HL-60 (cell line): Measurements from ENCODE around the gene MRPS14.

Source experiments
- DNase-seq, 2 experiments: peaks; one replicate each; pipeline ENCODE4 v3.0.0-alpha.2; 2010 to 2020; ENCODE audit warnings: low read depth in 1 of 2, low spot score in 1 of 2
- H3K27ac ChIP-seq: fragments of 250-450 bp; sonication (Bioruptor Pico); replicated peaks from 2 replicates; pipeline ENCODE4 v1.5.1; 2020; ENCODE audit warnings: mild to moderate bottlenecking, moderate library complexity
- H3K27me3 ChIP-seq: fragments of 250-450 bp; sonication (Bioruptor Pico); 2 replicates; pipeline ENCODE4 v1.5.1; 2021; ENCODE audit warnings: mild to moderate bottlenecking, moderate library complexity; ENCODE audit not compliant: insufficient read depth, poor library complexity, severe bottlenecking
- H3K4me3 ChIP-seq: replicated peaks from 2 replicates; pipeline ENCODE4 v1.5.1; 2011; ENCODE audit warnings: mild to moderate bottlenecking, control low read depth, low read length; ENCODE audit not compliant: insufficient read depth
- GABPA ChIP-seq: IDR thresholded peaks from 2 replicates; pipeline ENCODE4 v1.6.1; 2012; ENCODE audit warnings: low read depth
- POLR2AphosphoS5 ChIP-seq: IDR thresholded peaks from 2 replicates; pipeline ENCODE4 v1.6.1; 2012; ENCODE audit warnings: low read depth
- SPI1 ChIP-seq: IDR thresholded peaks from 2 replicates; pipeline ENCODE4 v1.6.1; 2012; ENCODE audit warnings: low read depth, mild to moderate bottlenecking, borderline replicate concordance
- TF ChIP-seq, protein P1 (sequence below): IDR thresholded peaks from one replicate; pipeline ENCODE4 v1.5.1; 2011; ENCODE audit warnings: low read length, control low read depth, inconsistent platforms; ENCODE audit not compliant: insufficient read depth
- TF ChIP-seq, protein P2 (sequence below): IDR thresholded peaks from 2 replicates; pipeline ENCODE4 v1.6.1; 2012; ENCODE audit warnings: low read depth; ENCODE audit not compliant: insufficient replicate concordance

The MRPS14 gene

DNA sequence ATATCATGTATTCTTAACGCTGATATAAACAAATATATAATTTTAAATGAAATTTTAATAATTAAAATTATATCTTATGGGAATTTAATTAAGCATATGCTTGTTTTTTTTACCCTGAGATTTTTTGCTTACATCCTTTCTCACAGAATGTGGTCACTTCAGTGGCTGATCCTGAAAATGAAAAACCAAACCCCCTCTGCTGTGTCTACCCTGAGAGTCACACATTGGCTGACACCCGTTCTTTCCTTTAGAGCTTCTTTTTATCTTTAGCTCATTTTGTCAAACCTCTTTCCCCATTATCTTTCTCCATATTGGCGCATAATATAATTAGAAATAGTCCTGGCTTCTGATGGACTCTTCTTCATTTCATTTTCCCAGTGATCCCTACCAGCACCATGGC is 34.2 kb downstream of the MRPS14 start:
- TF ChIP-seq, protein P1, sequence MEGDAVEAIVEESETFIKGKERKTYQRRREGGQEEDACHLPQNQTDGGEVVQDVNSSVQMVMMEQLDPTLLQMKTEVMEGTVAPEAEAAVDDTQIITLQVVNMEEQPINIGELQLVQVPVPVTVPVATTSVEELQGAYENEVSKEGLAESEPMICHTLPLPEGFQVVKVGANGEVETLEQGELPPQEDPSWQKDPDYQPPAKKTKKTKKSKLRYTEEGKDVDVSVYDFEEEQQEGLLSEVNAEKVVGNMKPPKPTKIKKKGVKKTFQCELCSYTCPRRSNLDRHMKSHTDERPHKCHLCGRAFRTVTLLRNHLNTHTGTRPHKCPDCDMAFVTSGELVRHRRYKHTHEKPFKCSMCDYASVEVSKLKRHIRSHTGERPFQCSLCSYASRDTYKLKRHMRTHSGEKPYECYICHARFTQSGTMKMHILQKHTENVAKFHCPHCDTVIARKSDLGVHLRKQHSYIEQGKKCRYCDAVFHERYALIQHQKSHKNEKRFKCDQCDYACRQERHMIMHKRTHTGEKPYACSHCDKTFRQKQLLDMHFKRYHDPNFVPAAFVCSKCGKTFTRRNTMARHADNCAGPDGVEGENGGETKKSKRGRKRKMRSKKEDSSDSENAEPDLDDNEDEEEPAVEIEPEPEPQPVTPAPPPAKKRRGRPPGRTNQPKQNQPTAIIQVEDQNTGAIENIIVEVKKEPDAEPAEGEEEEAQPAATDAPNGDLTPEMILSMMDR, result no peak
- TF ChIP-seq, protein P2, sequence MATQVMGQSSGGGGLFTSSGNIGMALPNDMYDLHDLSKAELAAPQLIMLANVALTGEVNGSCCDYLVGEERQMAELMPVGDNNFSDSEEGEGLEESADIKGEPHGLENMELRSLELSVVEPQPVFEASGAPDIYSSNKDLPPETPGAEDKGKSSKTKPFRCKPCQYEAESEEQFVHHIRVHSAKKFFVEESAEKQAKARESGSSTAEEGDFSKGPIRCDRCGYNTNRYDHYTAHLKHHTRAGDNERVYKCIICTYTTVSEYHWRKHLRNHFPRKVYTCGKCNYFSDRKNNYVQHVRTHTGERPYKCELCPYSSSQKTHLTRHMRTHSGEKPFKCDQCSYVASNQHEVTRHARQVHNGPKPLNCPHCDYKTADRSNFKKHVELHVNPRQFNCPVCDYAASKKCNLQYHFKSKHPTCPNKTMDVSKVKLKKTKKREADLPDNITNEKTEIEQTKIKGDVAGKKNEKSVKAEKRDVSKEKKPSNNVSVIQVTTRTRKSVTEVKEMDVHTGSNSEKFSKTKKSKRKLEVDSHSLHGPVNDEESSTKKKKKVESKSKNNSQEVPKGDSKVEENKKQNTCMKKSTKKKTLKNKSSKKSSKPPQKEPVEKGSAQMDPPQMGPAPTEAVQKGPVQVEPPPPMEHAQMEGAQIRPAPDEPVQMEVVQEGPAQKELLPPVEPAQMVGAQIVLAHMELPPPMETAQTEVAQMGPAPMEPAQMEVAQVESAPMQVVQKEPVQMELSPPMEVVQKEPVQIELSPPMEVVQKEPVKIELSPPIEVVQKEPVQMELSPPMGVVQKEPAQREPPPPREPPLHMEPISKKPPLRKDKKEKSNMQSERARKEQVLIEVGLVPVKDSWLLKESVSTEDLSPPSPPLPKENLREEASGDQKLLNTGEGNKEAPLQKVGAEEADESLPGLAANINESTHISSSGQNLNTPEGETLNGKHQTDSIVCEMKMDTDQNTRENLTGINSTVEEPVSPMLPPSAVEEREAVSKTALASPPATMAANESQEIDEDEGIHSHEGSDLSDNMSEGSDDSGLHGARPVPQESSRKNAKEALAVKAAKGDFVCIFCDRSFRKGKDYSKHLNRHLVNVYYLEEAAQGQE, result no peak
- no peak for TF ChIP-seq GABPA
- no peaks in the 10 kb centered on the region for H3K27me3 ChIP-seq
- no peak overlapping the region for H3K4me3 ChIP-seq
- H3K27ac ChIP-seq, result no peak overlapping the region
- DNase-seq, result no peak

DNA sequence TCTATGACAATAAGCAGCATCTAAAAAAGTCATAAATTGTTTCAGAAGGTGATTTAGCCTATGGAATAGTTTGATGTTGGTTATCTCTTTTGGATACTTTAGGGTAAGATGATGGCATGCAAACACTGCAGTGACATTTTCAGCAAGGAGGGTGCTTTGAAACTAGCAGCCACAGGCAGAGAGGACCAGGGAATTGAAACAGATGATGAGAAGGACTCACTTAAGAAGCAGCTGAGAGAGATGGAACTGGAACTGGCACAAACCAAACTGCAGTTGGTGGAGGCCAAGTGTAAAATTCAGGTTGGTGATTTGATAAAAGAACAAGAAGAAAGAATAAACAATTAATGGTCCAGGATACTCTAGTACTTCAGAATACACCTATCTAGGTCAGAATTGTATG is 34.7 kb downstream of the MRPS14 start:
- TF ChIP-seq GABPA, result no peak
- TF ChIP-seq, protein P1, result no peak
- TF ChIP-seq, protein P2, result no peak
- no peak for TF ChIP-seq POLR2AphosphoS5
- TF ChIP-seq SPI1, result no peak
- DNase-seq, result no peak
- no peak overlapping the region for H3K4me3 ChIP-seq
- no peaks in the 10 kb centered on the region for H3K27me3 ChIP-seq
- H3K27ac ChIP-seq, result no peak overlapping the region

DNA sequence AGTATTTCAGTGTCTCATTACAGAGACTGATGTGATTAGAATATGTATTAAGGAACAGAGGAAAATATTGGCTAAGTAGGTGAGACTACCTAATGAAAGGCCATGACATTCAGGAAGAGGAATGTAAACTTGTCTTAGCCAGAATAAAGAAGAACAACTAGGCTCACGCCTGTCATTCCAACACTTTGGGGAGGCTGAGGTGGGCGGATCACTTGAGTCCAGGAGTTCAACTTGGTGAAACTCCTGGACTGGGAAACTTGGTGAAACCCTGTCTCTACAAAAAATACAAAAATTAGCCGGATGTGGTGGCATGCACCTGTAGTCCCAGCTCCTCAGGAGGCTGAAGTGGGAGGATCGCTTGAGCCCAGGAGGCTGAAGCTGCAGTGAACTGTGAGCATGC is 38.3 kb downstream of the MRPS14 start:
- no peaks in the 10 kb centered on the region for H3K27me3 ChIP-seq
- no peak overlapping the region for H3K4me3 ChIP-seq
- TF ChIP-seq POLR2AphosphoS5 (no peak), GABPA (no peak), SPI1 (no peak)
- TF ChIP-seq, protein P1, result no peak
- TF ChIP-seq, protein P2, result no peak
- no peak overlapping the region for H3K27ac ChIP-seq
- no peak for DNase-seq
